ENCODE data around the gene POLR3C. TPM values are rescaled to one million over a fixed set of nuclear protein-coding genes. Genes with fewer than 3 reads are reported as not detected.
"Not testable (repeated sequence)": the region's sequence is repeated elsewhere in the genome, so short reads cannot be mapped to it uniquely, and the experiment has no call there.

POLR3C gene
- total and polyA plus RNA-seq, 2 donors from 2014 or later = 16.1 to 30.0 TPM

DNA sequence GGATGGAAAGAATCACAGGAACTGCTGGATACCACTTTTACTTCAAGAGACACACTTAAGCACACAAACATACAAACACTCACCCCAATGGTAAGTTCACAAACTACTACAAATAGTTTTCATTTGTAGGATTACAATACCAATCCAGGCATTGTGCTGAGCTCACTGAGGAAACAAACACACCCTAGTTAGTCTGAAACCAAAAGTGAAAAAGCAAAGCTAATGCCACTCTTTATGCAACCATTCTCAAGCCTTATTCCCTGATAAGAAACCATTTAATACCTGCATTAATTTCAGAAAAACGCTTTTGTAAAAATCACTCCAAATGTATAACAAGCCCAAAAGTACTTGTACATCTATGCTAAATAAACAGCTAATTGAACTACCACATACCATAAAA is 38.5 kb upstream of the POLR3C start:
- Histone ChIP-seq H3K36me3 (ENCODE audit: control insufficient read depth in 2 of 3, insufficient read depth in 3 of 3, low read length in 3 of 3) (peaks cover 0 to 5% (median 4%) of the 10 kb centered on the region in 3 donors), H3K4me3 (ENCODE audit: low read length in 3 of 3) (no peak overlapping the region), H3K27ac (ENCODE audit: low read depth in 2 of 2, low read length in 2 of 2) (no peak overlapping the region), H3K9ac (ENCODE audit: low read length in 3 of 3) (no peak overlapping the region), H3K9me3 (ENCODE audit: control insufficient read depth in 2 of 3, insufficient read depth in 1 of 3, low read length in 3 of 3) (no peaks in the 10 kb centered on the region), H3K4me1 (ENCODE audit: control insufficient read depth in 2 of 3, insufficient read depth in 2 of 3, low read depth in 1 of 3, low read length in 3 of 3) (peaks cover 0 to 4% (median 0%) of the 10 kb centered on the region in 3 donors), H3K27me3 (ENCODE audit: control insufficient read depth, insufficient read depth, low read length) (no peaks in the 10 kb centered on the region)
- FAIRE-seq = no peak
- DNase-seq = no peak
- intact Hi-C loops (cut with DNase I) = no loop called here
- TF ChIP-seq, protein P1, sequence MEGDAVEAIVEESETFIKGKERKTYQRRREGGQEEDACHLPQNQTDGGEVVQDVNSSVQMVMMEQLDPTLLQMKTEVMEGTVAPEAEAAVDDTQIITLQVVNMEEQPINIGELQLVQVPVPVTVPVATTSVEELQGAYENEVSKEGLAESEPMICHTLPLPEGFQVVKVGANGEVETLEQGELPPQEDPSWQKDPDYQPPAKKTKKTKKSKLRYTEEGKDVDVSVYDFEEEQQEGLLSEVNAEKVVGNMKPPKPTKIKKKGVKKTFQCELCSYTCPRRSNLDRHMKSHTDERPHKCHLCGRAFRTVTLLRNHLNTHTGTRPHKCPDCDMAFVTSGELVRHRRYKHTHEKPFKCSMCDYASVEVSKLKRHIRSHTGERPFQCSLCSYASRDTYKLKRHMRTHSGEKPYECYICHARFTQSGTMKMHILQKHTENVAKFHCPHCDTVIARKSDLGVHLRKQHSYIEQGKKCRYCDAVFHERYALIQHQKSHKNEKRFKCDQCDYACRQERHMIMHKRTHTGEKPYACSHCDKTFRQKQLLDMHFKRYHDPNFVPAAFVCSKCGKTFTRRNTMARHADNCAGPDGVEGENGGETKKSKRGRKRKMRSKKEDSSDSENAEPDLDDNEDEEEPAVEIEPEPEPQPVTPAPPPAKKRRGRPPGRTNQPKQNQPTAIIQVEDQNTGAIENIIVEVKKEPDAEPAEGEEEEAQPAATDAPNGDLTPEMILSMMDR (IDR thresholded peaks at IDR 0.05; ENCODE audit: borderline replicate concordance, extremely low read depth, insufficient read depth) = no peak

- H3K4me3 ChIP-seq (ENCODE audit: low read length in 3 of 3) = no peak overlapping the region
- peaks cover 0 to 5% (median 4%) of the 10 kb centered on the region in 3 donors for H3K36me3 ChIP-seq (ENCODE audit: control insufficient read depth in 2 of 3, insufficient read depth in 3 of 3, low read length in 3 of 3)
- intact Hi-C loops (cut with DNase I) = no loop called here
- TF ChIP-seq, protein P1 (IDR thresholded peaks at IDR 0.05; ENCODE audit: borderline replicate concordance, extremely low read depth, insufficient read depth) = no peak
- no peaks in the 10 kb centered on the region for H3K9me3 ChIP-seq (ENCODE audit: control insufficient read depth in 2 of 3, insufficient read depth in 1 of 3, low read length in 3 of 3)
- FAIRE-seq (no peak), DNase-seq (no peak)
- H3K27ac ChIP-seq (ENCODE audit: low read depth in 2 of 2, low read length in 2 of 2) = no peak overlapping the region
- H3K9ac ChIP-seq (ENCODE audit: low read length in 3 of 3) = no peak overlapping the region
- H3K4me1 ChIP-seq (ENCODE audit: control insufficient read depth in 2 of 3, insufficient read depth in 2 of 3, low read depth in 1 of 3, low read length in 3 of 3) = peaks cover 0 to 4% (median 0%) of the 10 kb centered on the region in 3 donors
- H3K27me3 ChIP-seq (ENCODE audit: control insufficient read depth, insufficient read depth, low read length) = no peaks in the 10 kb centered on the region
Measured at GRCh38 chr1:145786271-145786670, 37.7 kb upstream of the POLR3C start.

- H3K27ac ChIP-seq (ENCODE audit: low read depth in 2 of 2, low read length in 2 of 2) = no peak overlapping the region
- peaks cover 0 to 5% (median 4%) of the 10 kb centered on the region in 3 donors for H3K36me3 ChIP-seq (ENCODE audit: control insufficient read depth in 2 of 3, insufficient read depth in 3 of 3, low read length in 3 of 3)
- FAIRE-seq (no peak), DNase-seq (no peak)
- no peaks in the 10 kb centered on the region for H3K27me3 ChIP-seq (ENCODE audit: control insufficient read depth, insufficient read depth, low read length)
- H3K4me3 ChIP-seq (ENCODE audit: low read length in 3 of 3) = no peak overlapping the region
- peaks cover 0 to 4% (median 0%) of the 10 kb centered on the region in 3 donors for H3K4me1 ChIP-seq (ENCODE audit: control insufficient read depth in 2 of 3, insufficient read depth in 2 of 3, low read depth in 1 of 3, low read length in 3 of 3)
- TF ChIP-seq, protein P1 (IDR thresholded peaks at IDR 0.05; ENCODE audit: borderline replicate concordance, extremely low read depth, insufficient read depth) = no peak
- intact Hi-C loops (cut with DNase I) = no loop called here
- H3K9ac ChIP-seq (ENCODE audit: low read length in 3 of 3) = no peak overlapping the region
- H3K9me3 ChIP-seq (ENCODE audit: control insufficient read depth in 2 of 3, insufficient read depth in 1 of 3, low read length in 3 of 3) = no peaks in the 10 kb centered on the region
Measured at GRCh38 chr1:145788580-145788979, 35.4 kb upstream of the POLR3C start.

DNA sequence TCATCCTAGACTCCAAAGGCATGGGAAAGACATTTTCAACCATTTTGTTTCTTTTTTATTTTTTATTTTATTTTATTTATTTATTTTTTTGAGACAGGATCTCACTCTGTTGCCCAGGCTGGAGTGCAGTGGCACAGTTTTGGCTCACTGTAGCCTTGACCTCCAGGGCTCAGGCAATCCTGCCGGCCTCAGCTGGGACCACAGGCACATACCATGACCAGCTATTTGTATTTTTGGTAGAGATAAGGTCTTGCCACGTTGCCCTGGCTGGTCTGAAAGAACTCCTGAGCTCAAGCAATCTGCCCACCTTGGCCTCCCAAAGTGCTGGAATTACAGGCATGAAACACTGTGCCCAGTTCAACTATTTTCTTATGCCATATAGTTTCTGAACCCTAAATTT is 32.1 kb upstream of the POLR3C start:
- H3K9ac ChIP-seq (ENCODE audit: low read length in 3 of 3); FAIRE-seq; H3K4me1 ChIP-seq (ENCODE audit: control insufficient read depth in 2 of 3, insufficient read depth in 2 of 3, low read depth in 1 of 3, low read length in 3 of 3); H3K36me3 ChIP-seq (ENCODE audit: control insufficient read depth in 2 of 3, insufficient read depth in 3 of 3, low read length in 3 of 3); H3K27ac ChIP-seq (ENCODE audit: low read depth in 2 of 2, low read length in 2 of 2); DNase-seq; intact Hi-C loops (cut with DNase I); H3K4me3 ChIP-seq (ENCODE audit: low read length in 3 of 3); H3K27me3 ChIP-seq (ENCODE audit: control insufficient read depth, insufficient read depth, low read length); H3K9me3 ChIP-seq (ENCODE audit: control insufficient read depth in 2 of 3, insufficient read depth in 1 of 3, low read length in 3 of 3): not testable (repeated sequence)

Data from kidney (tissue), 14 donors.